ENCODE measurements around the gene OR10A6. TPM values are rescaled to one million over a fixed set of nuclear protein-coding genes. Genes with fewer than 3 reads are reported as not detected.

Gene OR10A6
- polyA plus RNA-seq, 1 donor (not counting 4 experiments of a cell fraction or from before 2014, with no cell fraction given): 0.26 TPM

DNA sequence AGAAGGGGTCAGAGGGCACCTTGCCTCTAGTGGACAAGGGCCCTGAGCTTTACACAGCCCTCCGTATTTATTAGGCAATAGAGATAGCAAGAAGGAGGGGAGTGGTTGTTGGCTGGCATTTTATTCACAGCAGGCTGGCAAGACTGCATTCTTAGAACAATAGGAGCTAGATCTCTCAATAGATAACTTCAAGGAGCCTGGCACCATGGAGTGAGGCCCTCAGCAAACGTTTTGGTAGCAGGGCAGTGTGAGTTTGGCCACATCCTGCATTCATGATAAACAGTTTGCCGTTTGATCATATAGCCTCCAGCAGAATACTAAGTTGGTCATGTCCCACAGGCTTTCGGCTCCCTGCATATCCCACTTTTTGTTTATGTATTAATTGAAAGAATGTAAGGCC, 31.6 kb downstream of the OR10A6 start:
- Histone ChIP-seq H2AFZ (ENCODE audit: control insufficient read depth, low read length) (no peak overlapping the region), H3K27me3 (ENCODE audit: control insufficient read depth, extremely low read depth, insufficient read depth, low read length) (no peaks in the 10 kb centered on the region), H3K9ac (ENCODE audit: control insufficient read depth, extremely low read depth, insufficient read depth, low read length) (no peak overlapping the region), H3K4me3 (ENCODE audit: control insufficient read depth in 2 of 3, extremely low read depth in 1 of 3, insufficient read depth in 2 of 3, low read depth in 1 of 3, low read length in 3 of 3) (no peak overlapping the region), H3K27ac (ENCODE audit: control insufficient read depth, insufficient read depth, low read length) (no peak overlapping the region), H3K9me1 (ENCODE audit: control insufficient read depth, extremely low read depth, insufficient read depth, low read length) (no peaks in the 10 kb centered on the region), H3K4me2 (ENCODE audit: control insufficient read depth, extremely low read depth, insufficient read depth, low read depth, low read length) (no peak overlapping the region), H3K79me2 (ENCODE audit: control insufficient read depth, insufficient read depth, low read length) (peaks cover 2% of the 10 kb centered on the region), H3K36me3 (ENCODE audit: control insufficient read depth in 2 of 2, extremely low read depth in 1 of 2, insufficient read depth in 2 of 2, low read length in 2 of 2) (peaks cover 3 to 4% of the 10 kb centered on the region in 2 experiments), H3K9me3 (ENCODE audit: control insufficient read depth, low read depth, low read length) (no peaks in the 10 kb centered on the region), H3K4me1 (ENCODE audit: control insufficient read depth, extremely low read depth, insufficient read depth, low read length) (peaks cover 4% of the 10 kb centered on the region), H4K20me1 (ENCODE audit: control insufficient read depth, extremely low read depth, insufficient read depth, low read length) (no peaks in the 10 kb centered on the region)
- dilution Hi-C loops (cut with MboI; ENCODE audit: extremely low pct_ligation_motif_present, low sequenced_read_pairs): no loop called here
- no peak for TF ChIP-seq EZH2 (IDR thresholded peaks at IDR 0.05; ENCODE audit: low read length)
- TF ChIP-seq, protein P1, sequence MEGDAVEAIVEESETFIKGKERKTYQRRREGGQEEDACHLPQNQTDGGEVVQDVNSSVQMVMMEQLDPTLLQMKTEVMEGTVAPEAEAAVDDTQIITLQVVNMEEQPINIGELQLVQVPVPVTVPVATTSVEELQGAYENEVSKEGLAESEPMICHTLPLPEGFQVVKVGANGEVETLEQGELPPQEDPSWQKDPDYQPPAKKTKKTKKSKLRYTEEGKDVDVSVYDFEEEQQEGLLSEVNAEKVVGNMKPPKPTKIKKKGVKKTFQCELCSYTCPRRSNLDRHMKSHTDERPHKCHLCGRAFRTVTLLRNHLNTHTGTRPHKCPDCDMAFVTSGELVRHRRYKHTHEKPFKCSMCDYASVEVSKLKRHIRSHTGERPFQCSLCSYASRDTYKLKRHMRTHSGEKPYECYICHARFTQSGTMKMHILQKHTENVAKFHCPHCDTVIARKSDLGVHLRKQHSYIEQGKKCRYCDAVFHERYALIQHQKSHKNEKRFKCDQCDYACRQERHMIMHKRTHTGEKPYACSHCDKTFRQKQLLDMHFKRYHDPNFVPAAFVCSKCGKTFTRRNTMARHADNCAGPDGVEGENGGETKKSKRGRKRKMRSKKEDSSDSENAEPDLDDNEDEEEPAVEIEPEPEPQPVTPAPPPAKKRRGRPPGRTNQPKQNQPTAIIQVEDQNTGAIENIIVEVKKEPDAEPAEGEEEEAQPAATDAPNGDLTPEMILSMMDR (optimal IDR thresholded peaks at IDR 0.05 in 1 of 3, IDR thresholded peaks at IDR 0.05 in 1 of 3, conservative IDR thresholded peaks at IDR 0.05 in 1 of 3; ENCODE audit: extremely low read depth in 1 of 3, insufficient read depth in 2 of 3, low read length in 3 of 3): no peak
- DNase-seq (ENCODE audit: low read depth, low spot score) (no peak), FAIRE-seq (no peak)

DNA sequence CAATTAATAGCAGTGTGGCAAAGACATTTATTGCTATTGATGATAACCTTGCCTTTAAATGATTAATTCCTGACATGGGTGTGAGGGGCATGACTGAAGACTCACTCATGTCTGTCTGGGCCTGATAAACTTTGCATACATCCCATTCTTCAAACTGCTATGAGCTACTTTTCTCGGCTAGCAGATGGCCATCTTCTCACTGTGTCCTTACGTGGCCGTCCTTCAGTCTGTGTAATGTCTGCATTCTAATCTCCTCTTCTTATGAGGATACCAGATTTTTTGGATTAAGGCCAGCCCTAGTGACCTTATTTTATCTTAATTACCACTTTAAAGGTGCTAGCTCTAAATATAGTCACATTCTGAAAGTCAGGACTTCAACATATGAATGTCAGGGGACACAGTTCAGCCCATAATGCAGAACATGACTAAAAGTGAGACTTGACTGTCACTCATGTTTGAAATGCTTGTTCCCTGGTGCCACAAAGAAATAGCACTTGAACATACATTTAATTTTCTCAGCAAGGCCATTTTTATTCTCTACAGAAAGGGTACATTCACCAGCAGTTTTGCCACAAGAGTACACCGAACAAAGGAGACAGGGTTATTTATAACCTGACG, 32.3 kb downstream of the OR10A6 start:
- Histone ChIP-seq H3K9me1 (ENCODE audit: control insufficient read depth, extremely low read depth, insufficient read depth, low read length) (no peaks in the 10 kb centered on the region), H3K27ac (ENCODE audit: control insufficient read depth, insufficient read depth, low read length) (no peak overlapping the region), H3K9me3 (ENCODE audit: control insufficient read depth, low read depth, low read length) (no peaks in the 10 kb centered on the region), H3K4me1 (ENCODE audit: control insufficient read depth, extremely low read depth, insufficient read depth, low read length) (no peaks in the 10 kb centered on the region), H3K27me3 (ENCODE audit: control insufficient read depth, extremely low read depth, insufficient read depth, low read length) (no peaks in the 10 kb centered on the region), H3K36me3 (ENCODE audit: control insufficient read depth in 2 of 2, extremely low read depth in 1 of 2, insufficient read depth in 2 of 2, low read length in 2 of 2) (peaks cover 3 to 4% of the 10 kb centered on the region in 2 experiments), H3K4me3 (ENCODE audit: control insufficient read depth in 2 of 3, extremely low read depth in 1 of 3, insufficient read depth in 2 of 3, low read depth in 1 of 3, low read length in 3 of 3) (no peak overlapping the region), H2AFZ (ENCODE audit: control insufficient read depth, low read length) (no peak overlapping the region), H3K4me2 (ENCODE audit: control insufficient read depth, extremely low read depth, insufficient read depth, low read depth, low read length) (no peak overlapping the region), H3K79me2 (ENCODE audit: control insufficient read depth, insufficient read depth, low read length) (no peaks in the 10 kb centered on the region), H3K9ac (ENCODE audit: control insufficient read depth, extremely low read depth, insufficient read depth, low read length) (no peak overlapping the region), H4K20me1 (ENCODE audit: control insufficient read depth, extremely low read depth, insufficient read depth, low read length) (no peaks in the 10 kb centered on the region)
- TF ChIP-seq EZH2 (IDR thresholded peaks at IDR 0.05; ENCODE audit: low read length): no peak
- TF ChIP-seq, protein P1 (optimal IDR thresholded peaks at IDR 0.05 in 1 of 3, IDR thresholded peaks at IDR 0.05 in 1 of 3, conservative IDR thresholded peaks at IDR 0.05 in 1 of 3; ENCODE audit: extremely low read depth in 1 of 3, insufficient read depth in 2 of 3, low read length in 3 of 3): no peak
- FAIRE-seq (no peak), DNase-seq (ENCODE audit: low read depth, low spot score) (no peak)
- dilution Hi-C loops (cut with MboI; ENCODE audit: extremely low pct_ligation_motif_present, low sequenced_read_pairs): no loop called here
